K562 (cell line): ENCODE measurements around the gene PI4KA.

Source experiments
- KLF16 ChIP-seq: IDR thresholded peaks from 2 replicates; pipeline ENCODE4 v1.6.1; 2016; ENCODE audit warnings: antibody characterized with exemption
- NELFE ChIP-seq: IDR thresholded peaks from 2 replicates; pipeline ENCODE4 v1.6.1; 2011; ENCODE audit warnings: mild to moderate bottlenecking; ENCODE audit not compliant: insufficient read depth, insufficient read length
- NFYB ChIP-seq: IDR thresholded peaks from 2 replicates; pipeline ENCODE4 v1.6.1; 2011; ENCODE audit warnings: mild to moderate bottlenecking, moderate library complexity; ENCODE audit not compliant: insufficient read length; ENCODE audit errors: extremely low read depth
- PHF21A ChIP-seq: fragments of 450-650 bp; IDR thresholded peaks from 2 replicates; pipeline ENCODE4 v1.6.1; 2017; ENCODE audit warnings: low read depth, borderline replicate concordance
- POLR2AphosphoS2 ChIP-seq: IDR thresholded peaks from 2 replicates; pipeline ENCODE4 v1.6.1; 2012; ENCODE audit warnings: low read length, improper control_type of control experiment
- SRF ChIP-seq, 2 experiments: fragments of 250-450, 450-650 bp in 1 of 2; sonication (Bioruptor Pico) in 1 of 2; sonication (generic) in 1 of 2; formaldehyde crosslinking; IDR thresholded peaks; 2 replicates each; pipeline versions ENCODE4 v1.5.0 to v1.5.1; 2020 to 2022; ENCODE audit warnings: mild to moderate bottlenecking in 1 of 2, missing genetic modification reagents in 1 of 2
- STAT5B ChIP-seq: fragments of 250-450 bp; sonication (Bioruptor Pico); IDR thresholded peaks from 2 replicates; pipeline ENCODE4 v1.8.0; 2021; ENCODE audit warnings: mild to moderate bottlenecking, inconsistent platforms
- TCF7L2 ChIP-seq: fragments of 150-350 bp; IDR thresholded peaks from 2 replicates; pipeline ENCODE4 v1.6.1; 2016; ENCODE audit warnings: low read depth, mild to moderate bottlenecking, low read length, moderate library complexity
- ZNF354B ChIP-seq: fragments of 250-450 bp; sonication (Bioruptor Pico); IDR thresholded peaks from 2 replicates; pipeline ENCODE4 v1.4.0; 2020
- TF ChIP-seq, protein P1 (sequence below), 2 experiments: fragments of 450-650 bp in 1 of 2; sonication (generic) in 1 of 2; formaldehyde crosslinking in 1 of 2; IDR thresholded peaks in 1 of 2; conservative IDR thresholded peaks in 1 of 2; 2 replicates each; pipeline versions ENCODE4 v1.6.1 to v1.8.1; 2016 to 2023; ENCODE audit warnings: mild to moderate bottlenecking in 2 of 2, moderate library complexity in 2 of 2, inconsistent platforms in 1 of 2, missing genetic modification reagents in 1 of 2
- TF ChIP-seq, protein P2 (sequence below), 2 experiments: fragments of 450-650 bp; conservative IDR thresholded peaks; 2 replicates each; pipeline ENCODE4 v1.6.1; 2017; ENCODE audit warnings: mild to moderate bottlenecking in 2 of 2, moderate library complexity in 2 of 2

DNA sequence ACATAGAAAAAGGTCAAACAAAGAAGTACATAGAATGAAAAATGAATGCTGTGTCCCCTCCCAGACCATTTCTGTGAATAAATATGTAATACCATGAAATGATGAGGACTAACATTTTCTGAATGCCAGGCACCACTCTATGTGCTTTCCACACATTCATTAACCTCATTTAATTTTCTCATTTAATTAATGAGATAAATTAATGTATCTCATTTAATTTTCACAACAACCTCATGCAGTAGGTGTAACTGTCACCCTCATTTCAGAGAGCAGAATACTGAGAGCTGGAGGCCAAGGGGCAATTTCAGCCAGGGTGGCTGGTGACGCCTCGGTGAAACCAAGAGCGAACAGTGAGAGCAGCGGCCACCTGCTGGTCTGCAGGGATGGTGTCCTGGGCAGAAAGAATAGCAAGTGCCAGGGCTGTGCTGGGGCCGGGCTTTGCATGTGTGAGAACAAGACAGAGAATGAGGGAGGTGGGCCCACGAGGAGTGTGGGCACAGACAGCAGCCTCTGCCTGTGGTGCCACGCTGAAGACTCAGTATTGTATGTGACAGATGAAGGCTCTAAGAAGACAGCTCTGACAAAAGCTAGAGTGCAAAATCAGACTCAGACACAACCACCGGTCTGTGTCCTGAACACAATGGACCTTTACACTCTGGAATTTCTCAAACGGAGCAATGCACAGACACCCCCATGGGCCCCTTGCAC is 86.5 kb downstream of the PI4KA start:
- TF ChIP-seq, protein P1, sequence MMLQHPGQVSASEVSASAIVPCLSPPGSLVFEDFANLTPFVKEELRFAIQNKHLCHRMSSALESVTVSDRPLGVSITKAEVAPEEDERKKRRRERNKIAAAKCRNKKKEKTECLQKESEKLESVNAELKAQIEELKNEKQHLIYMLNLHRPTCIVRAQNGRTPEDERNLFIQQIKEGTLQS (IDR thresholded peaks at IDR 0.05), result no peak
- TF ChIP-seq, protein P1 (CRISPR knock-in tag; conservative IDR thresholded peaks at IDR 0.05), result no peak
- TF ChIP-seq PHF21A (no peak), SRF (CRISPR knock-in tag; IDR thresholded peaks at IDR 0.05) (no peak), TCF7L2 (no peak), NFYB (no peak), STAT5B (CRISPR knock-in tag) (no peak), NELFE (no peak), ZNF354B (no peak), POLR2AphosphoS2 (no peak), KLF16 (no peak)
- TF ChIP-seq, protein P2, sequence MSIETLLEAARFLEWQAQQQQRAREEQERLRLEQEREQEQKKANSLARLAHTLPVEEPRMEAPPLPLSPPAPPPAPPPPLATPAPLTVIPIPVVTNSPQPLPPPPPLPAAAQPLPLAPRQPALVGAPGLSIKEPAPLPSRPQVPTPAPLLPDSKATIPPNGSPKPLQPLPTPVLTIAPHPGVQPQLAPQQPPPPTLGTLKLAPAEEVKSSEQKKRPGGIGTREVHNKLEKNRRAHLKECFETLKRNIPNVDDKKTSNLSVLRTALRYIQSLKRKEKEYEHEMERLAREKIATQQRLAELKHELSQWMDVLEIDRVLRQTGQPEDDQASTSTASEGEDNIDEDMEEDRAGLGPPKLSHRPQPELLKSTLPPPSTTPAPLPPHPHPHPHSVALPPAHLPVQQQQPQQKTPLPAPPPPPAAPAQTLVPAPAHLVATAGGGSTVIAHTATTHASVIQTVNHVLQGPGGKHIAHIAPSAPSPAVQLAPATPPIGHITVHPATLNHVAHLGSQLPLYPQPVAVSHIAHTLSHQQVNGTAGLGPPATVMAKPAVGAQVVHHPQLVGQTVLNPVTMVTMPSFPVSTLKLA (conservative IDR thresholded peaks at IDR 0.05), result no peak
